Natural killer cell treated with Interleukin-12 subunit alpha and Interleukin-12 subunit beta and Interleukin-15 and Interleukin-18, amount 100 ng/mL, for 72 hours (primary cell): Measurements from ENCODE around the gene DMKN. TPM values are rescaled to one million over a fixed set of nuclear protein-coding genes. Genes with fewer than 3 reads are reported as not detected.

ENCODE experiments used
- ATAC-seq, 2 donors: fragments of 150-1000 bp; cut with Tn5 transposase in 1 of 2; sonication (Bioruptor Pico), chemical (Tn5 transposase) in 1 of 2; 2 replicates each; pipeline ENCODE4 v1.10.0; 2021
- DNase-seq: peaks from one replicate; pipeline ENCODE4 v3.0.0; 2022; ENCODE audit warnings: low spot score
- H3K27ac Mint-ChIP-seq, 2 donors: 1 replicate in 1 of 2; 2 replicates in 1 of 2; pipeline ENCODE4 v1.8.0; 2022; ENCODE audit warnings: mixed read lengths in 2 of 2, mild to moderate bottlenecking in 1 of 2, moderate library complexity in 1 of 2
- H3K27me3 Mint-ChIP-seq, 2 donors: 1 replicate in 1 of 2; 2 replicates in 1 of 2; pipeline ENCODE4 v1.8.0; 2022; ENCODE audit warnings: mixed read lengths in 2 of 2
- H3K36me3 Mint-ChIP-seq: one replicate; pipeline ENCODE4 v1.8.0; 2022; ENCODE audit warnings: mixed read lengths
- H3K4me1 Mint-ChIP-seq, 2 donors: 1 replicate in 1 of 2; 2 replicates in 1 of 2; pipeline ENCODE4 v1.8.0; 2022; ENCODE audit warnings: low read depth in 2 of 2, mixed read lengths in 2 of 2, mild to moderate bottlenecking in 1 of 2
- H3K4me3 Mint-ChIP-seq: one replicate; pipeline ENCODE4 v1.8.0; 2022; ENCODE audit warnings: mixed read lengths
- H3K9me3 Mint-ChIP-seq: 2 replicates; pipeline ENCODE4 v1.8.0; 2022; ENCODE audit warnings: mixed read lengths
- total RNA-seq, 2 donors: library from RNA; stranded (reverse); gene quantifications; one replicate each; pipeline ENCODE4 v1.2.3, GENCODE V29; 2022

Gene DMKN
- total RNA-seq, 2 donors from 2014 or later: 1.8 TPM; not detected in 1

DNA sequence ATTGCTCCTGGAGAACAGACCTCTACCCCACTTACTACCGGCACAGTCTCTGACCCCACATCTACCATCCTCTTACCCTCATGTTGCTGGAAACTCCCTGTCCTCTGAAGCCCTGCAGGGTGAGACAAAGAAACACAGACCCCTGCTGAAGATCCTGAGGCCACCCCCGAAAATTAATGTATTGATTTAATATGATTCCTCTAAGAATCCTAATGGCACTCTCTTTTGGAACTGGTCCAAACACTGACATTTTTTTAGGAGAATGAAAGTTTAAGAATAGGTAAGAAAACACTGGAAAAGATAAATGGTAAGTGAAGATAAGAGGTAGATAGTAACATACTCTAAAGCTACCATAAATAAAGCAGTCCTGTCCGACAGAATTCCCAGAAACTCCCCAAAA, 5.3 kb downstream of the DMKN start:
- Mint-ChIP-seq H3K4me1 (peaks cover 5 to 7% of the 10 kb centered on the region in 2 donors), H3K36me3 (no peaks in the 10 kb centered on the region), H3K9me3 (no peaks in the 10 kb centered on the region), H3K4me3 (no peak overlapping the region), H3K27me3 (peaks cover 2 to 3% of the 10 kb centered on the region in 2 donors), H3K27ac (peak overlapping the region in 1 of 2 donors; percentile 6)
- no peak for DNase-seq
- ATAC-seq: no peak

DNA sequence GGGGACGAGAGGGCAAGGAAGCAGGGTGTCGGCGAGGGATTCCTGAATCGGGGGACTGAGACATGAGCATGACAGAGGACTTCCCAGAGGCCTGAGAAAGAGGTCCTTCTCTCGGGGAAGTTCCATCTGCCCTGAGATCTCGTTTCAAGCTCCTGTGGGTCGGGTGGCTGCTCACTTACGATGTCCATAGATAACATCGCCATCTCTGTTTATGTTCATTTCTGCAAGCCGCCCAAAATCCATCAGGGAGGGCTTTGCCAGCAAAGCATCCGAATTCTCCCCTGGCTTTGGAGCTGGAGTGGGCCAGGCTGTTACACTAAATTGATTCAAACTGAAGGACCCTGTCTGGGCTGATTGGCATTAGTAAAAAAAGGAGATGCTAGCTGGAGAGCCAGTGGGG, 5.9 kb downstream of the DMKN start:
- ATAC-seq: no peak
- Mint-ChIP-seq H3K9me3 (no peaks in the 10 kb centered on the region), H3K27ac (peak overlapping the region in 1 of 2 donors; percentile 6), H3K4me1 (peaks cover 5 to 7% of the 10 kb centered on the region in 2 donors), H3K27me3 (peaks cover 0 to 3% of the 10 kb centered on the region in 2 donors), H3K36me3 (no peaks in the 10 kb centered on the region), H3K4me3 (no peak overlapping the region)
- no peak for DNase-seq

DNA sequence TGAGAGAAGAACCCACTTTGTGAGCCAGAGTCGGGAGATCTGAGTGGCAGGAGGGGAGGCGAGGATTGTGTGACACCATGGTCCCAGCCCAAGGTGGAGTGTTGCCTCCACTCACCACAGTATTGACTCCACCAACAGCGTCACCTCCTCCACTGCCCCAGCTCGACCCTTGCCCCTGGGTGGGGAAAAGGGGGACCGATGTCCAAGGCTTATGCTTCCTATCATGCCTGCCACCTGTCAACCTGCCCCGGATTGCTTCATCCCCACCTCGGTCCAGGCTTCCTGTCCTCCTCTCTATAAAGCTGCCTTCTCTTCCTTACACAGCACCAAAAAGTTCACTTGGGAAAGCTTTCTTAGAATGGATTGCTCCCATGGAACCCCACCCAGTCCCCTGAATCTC, 7.4 kb downstream of the DMKN start:
- ATAC-seq: no peak
- H3K36me3 Mint-ChIP-seq: no peaks in the 10 kb centered on the region
- no peak overlapping the region for H3K27ac Mint-ChIP-seq
- H3K4me1 Mint-ChIP-seq: peaks cover 5 to 7% of the 10 kb centered on the region in 2 donors
- H3K9me3 Mint-ChIP-seq: no peaks in the 10 kb centered on the region
- no peak overlapping the region for H3K4me3 Mint-ChIP-seq
- H3K27me3 Mint-ChIP-seq: peaks cover 0 to 3% of the 10 kb centered on the region in 2 donors
- DNase-seq: no peak

DNA sequence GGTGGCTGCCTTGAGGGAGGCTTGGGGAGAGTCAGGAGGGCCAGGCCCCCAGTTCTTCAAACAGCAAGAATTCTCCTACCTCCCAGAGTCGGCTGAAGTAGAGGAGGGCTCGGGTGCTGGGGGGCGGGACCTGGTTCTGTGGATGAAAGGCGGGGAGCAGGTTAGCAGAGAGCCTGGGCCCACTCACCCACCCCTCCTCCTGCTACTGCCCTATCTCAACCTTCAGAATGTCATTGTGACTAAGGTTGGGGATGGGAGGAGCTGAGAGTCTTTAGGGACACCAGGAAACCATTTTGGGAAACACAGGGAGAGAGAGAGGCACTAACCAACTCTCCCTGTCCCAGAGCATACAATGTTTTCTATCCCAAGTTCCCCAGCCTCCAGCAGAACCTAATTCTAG, 10.7 kb downstream of the DMKN start:
- Mint-ChIP-seq H3K4me1 (no peaks in the 10 kb centered on the region), H3K9me3 (no peaks in the 10 kb centered on the region), H3K36me3 (no peaks in the 10 kb centered on the region), H3K27me3 (peaks cover 0 to 3% of the 10 kb centered on the region in 2 donors), H3K4me3 (no peak overlapping the region), H3K27ac (no peak overlapping the region)
- ATAC-seq: no peak
- DNase-seq: no peak

DNA sequence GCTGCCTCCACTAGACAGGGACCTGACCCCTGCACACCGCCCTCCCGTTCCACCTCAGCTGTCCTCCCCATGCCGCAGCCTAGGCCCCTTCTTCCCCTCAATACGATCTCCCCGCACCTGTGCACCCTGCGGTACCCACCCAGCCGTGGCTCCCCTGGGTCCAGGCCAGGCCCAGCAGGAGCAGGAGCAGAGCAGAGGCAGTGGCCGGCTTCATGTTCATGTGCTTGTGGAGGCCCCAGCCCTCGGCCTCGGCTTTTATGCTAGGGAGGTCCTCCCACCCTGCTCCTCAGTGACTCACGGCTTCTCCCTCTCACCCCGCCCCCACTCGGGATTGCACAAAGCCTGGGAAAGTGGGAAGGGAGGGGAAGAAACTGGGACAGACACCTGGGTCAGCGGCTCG, 11.8 kb downstream of the DMKN start:
- DNase-seq (no peak), ATAC-seq (no peak)
- peaks cover 0 to 3% of the 10 kb centered on the region in 2 donors for H3K27me3 Mint-ChIP-seq
- no peak overlapping the region for H3K27ac Mint-ChIP-seq
- no peaks in the 10 kb centered on the region for H3K4me1 Mint-ChIP-seq
- no peaks in the 10 kb centered on the region for H3K36me3 Mint-ChIP-seq
- H3K9me3 Mint-ChIP-seq: no peaks in the 10 kb centered on the region
- no peak overlapping the region for H3K4me3 Mint-ChIP-seq

DNA sequence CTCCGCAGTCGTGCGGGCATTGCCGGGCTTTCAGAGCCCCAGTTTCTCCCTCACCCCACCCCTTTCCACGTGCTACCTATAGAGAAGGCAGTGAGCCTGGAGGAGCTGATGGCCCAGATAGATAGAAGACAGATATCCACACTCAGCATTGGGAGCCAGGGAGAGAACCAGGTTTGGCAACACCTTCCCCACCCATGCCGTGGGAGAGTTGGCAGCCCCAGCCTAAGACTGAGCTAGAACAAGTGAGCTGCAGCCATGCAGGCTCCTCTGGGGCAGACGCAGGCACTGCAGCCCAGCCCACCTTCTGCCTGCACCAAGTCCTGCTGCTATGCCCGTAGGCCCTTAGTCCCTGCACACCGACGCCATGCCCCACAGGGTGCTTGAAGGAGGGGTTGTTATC, 12.8 kb downstream of the DMKN start:
- Mint-ChIP-seq H3K27ac (no peak overlapping the region), H3K27me3 (peaks cover 0 to 3% of the 10 kb centered on the region in 2 donors), H3K4me3 (no peak overlapping the region), H3K4me1 (peaks cover 0 to under 1% of the 10 kb centered on the region in 2 donors), H3K36me3 (no peaks in the 10 kb centered on the region), H3K9me3 (no peaks in the 10 kb centered on the region)
- no peak for DNase-seq
- no peak for ATAC-seq

DNA sequence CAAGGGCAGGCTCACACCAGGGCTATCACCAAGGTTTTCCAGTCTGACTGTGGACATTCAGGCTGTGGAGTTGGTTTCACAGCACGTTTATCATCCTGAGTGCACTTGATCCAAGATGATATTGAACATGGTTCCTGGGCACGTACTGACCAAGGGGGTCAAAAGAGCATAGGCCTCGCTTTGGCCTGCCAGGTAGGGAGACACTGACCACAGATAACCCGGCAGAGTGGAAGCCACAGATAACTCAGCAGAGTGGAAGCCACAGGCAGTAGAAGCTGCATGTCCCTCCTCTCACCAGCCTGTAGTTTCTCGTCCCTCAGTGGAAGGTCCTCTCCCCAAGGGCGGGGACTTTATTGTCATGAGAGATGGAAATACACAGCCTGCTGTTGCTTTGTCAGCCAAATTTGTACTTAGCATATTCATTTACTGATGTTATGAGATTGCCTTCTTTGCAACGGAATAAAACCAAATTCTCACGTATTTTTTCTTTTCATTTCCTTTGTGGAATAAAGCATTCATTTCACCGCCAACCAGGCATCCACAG, 14.4 kb downstream of the DMKN start:
- no peaks in the 10 kb centered on the region for H3K36me3 Mint-ChIP-seq
- peaks cover 0 to 9% of the 10 kb centered on the region in 2 donors for H3K4me1 Mint-ChIP-seq
- ATAC-seq: no peak
- no peak overlapping the region for H3K4me3 Mint-ChIP-seq
- H3K27ac Mint-ChIP-seq: no peak overlapping the region
- no peak for DNase-seq
- no peaks in the 10 kb centered on the region for H3K27me3 Mint-ChIP-seq
- H3K9me3 Mint-ChIP-seq: no peaks in the 10 kb centered on the region

DNA sequence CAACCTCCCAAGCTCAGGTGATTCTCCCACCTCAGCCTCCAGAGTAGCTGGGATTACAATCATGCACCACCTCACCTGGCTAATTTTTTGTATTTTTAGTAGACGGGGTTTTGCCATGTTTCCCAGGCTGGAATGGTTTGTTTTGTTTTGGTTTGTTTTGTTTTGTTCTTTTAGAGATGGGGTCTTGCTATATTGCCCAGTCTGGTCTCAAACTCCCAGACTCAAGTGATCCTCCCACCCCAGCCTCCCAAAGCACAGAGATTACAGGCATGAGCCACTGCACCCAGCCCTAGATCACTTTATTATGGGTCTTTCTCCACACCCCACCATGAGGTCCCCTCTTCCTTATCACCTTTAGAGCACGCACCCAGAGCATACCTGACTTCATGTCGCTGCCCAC, 15.2 kb downstream of the DMKN start:
- ATAC-seq (no peak), DNase-seq (no peak)
- H3K27ac Mint-ChIP-seq: no peak overlapping the region
- no peaks in the 10 kb centered on the region for H3K36me3 Mint-ChIP-seq
- no peaks in the 10 kb centered on the region for H3K27me3 Mint-ChIP-seq
- H3K9me3 Mint-ChIP-seq: no peaks in the 10 kb centered on the region
- no peak overlapping the region for H3K4me3 Mint-ChIP-seq
- H3K4me1 Mint-ChIP-seq: peaks cover 0 to 9% of the 10 kb centered on the region in 2 donors

DNA sequence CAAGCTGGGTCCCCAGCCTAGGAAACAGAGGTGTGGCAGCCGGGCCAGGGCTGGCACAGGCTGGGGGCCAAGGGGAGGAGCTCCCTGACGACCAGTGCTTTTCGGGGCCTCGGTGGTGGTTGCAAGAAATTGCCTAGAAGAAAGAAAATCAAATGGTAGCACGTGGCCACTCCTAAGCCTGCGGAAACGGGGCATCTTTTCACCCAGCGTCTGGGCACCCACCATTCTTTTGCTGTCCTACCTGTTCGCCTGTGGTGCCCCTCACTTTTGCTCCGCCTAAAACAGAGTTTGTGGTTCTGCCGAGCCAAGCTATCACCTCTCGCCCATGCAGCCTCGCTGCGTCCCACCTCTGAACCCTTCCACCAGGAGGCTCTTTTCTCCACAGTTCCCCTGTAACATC, 16.0 kb downstream of the DMKN start:
- Mint-ChIP-seq H3K27me3 (no peaks in the 10 kb centered on the region), H3K4me1 (peaks cover 0 to 9% of the 10 kb centered on the region in 2 donors), H3K36me3 (no peaks in the 10 kb centered on the region), H3K27ac (no peak overlapping the region), H3K9me3 (no peaks in the 10 kb centered on the region), H3K4me3 (no peak overlapping the region)
- no peak for DNase-seq
- no peak for ATAC-seq

DNA sequence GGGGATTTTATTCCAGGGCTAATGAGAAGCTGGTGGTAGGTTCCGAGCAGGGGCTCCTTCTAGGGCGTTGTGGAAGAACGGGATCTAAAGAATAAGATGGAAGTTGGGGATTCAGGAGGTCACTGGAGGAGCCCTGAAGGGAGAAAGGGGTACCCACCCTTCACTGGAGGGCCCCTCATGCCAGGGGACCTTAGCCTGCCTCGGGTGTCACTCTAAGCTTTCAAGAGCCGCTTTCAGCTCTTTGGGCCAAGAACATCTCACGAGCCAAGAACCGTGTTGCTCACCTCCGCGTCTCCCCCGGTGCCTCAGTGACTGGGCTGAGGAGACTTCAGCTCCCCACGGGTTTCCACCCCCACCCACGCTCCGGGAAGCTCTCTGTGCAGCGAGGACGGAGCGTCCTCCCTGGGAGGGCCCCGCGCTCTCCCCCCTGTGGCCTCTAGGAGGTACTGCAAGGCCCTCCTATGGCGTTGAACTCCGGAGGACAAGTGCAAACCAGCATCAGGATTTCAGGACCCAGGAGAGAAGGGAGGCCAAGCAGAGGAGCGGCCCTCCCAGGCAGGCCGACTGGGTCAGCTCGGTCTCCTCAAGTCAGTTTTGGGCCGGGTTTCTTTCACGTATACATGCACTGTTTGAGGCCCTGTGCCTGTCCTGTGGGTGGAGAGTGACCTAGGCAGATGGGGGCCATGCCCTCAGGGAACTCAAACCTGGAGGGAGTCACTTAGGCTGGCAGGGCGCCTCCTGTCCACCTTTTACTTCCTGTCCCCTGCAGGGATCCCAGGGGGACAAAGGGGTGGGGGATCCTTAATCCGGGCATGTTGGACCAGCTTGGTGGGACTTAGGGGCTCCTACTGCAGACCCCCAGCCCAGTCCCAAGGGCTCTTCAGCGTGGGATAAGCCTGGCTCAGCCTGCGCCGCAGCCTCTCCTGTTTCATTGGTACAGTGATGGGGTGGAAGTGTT, 18.1 kb downstream of the DMKN start:
- peaks cover 4 to 13% of the 10 kb centered on the region in 2 donors for H3K27me3 Mint-ChIP-seq
- ATAC-seq (peak; percentile 82 to 91), DNase-seq (peak; percentile 82)
- H3K9me3 Mint-ChIP-seq: no peaks in the 10 kb centered on the region
- peaks cover 0 to 9% of the 10 kb centered on the region in 2 donors for H3K4me1 Mint-ChIP-seq
- no peak overlapping the region for H3K27ac Mint-ChIP-seq
- no peaks in the 10 kb centered on the region for H3K36me3 Mint-ChIP-seq
- H3K4me3 Mint-ChIP-seq: no peak overlapping the region

DNA sequence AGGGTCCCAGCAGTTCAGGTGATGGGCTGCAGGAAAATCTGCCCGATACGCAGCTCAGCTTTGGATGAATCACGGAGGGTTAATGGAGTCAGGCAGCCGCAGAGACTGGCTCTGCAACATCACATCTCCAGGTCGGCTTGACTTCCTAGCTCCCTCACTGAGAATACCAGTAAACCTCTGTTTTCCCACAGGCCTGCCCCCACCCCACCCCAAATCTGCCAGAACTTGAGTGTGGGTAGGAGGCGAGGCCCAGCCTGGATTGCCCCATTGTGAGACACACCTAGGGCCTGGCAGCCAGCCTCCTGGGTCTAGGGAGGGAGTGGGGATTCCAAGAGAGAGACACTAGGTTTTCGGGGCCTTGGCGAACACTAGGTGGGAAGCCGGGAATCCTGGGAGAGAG, 19.5 kb downstream of the DMKN start:
- ATAC-seq: no peak
- no peak for DNase-seq
- Mint-ChIP-seq H3K36me3 (no peaks in the 10 kb centered on the region), H3K27ac (no peak overlapping the region), H3K4me3 (no peak overlapping the region), H3K4me1 (peaks cover 0 to 9% of the 10 kb centered on the region in 2 donors), H3K9me3 (no peaks in the 10 kb centered on the region), H3K27me3 (peaks cover 4 to 14% of the 10 kb centered on the region in 2 donors)

DNA sequence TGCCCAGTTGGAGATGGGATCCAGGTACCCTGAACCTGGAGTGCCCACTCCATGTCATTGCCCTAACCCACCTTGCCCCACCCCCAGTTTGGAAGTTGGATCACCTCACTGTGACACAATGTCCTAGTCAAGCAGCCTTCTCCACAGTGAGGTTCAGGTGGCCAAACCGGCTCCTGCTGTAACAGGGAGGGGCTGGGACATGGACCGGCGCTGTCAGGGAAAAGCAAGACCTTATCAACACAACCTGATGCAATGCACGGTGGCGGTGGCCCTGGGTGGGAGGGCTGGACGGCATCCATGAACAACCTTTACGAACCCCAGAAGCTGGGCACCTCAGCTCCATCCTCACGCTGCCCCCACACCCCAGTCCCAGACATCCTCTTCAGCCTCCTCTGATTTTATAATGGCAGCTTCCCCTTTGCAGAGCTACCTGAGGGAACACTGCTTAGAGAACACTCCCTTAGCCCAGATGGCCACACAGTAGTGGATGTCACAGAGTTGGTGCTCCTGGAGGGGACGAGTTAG, 21.6 kb downstream of the DMKN start:
- H3K4me1 Mint-ChIP-seq: peaks cover 0 to 9% of the 10 kb centered on the region in 2 donors
- ATAC-seq: no peak
- H3K36me3 Mint-ChIP-seq: no peaks in the 10 kb centered on the region
- no peak overlapping the region for H3K4me3 Mint-ChIP-seq
- H3K9me3 Mint-ChIP-seq: no peaks in the 10 kb centered on the region
- DNase-seq: no peak
- peaks cover 12 to 24% of the 10 kb centered on the region in 2 donors for H3K27me3 Mint-ChIP-seq
- H3K27ac Mint-ChIP-seq: no peak overlapping the region

DNA sequence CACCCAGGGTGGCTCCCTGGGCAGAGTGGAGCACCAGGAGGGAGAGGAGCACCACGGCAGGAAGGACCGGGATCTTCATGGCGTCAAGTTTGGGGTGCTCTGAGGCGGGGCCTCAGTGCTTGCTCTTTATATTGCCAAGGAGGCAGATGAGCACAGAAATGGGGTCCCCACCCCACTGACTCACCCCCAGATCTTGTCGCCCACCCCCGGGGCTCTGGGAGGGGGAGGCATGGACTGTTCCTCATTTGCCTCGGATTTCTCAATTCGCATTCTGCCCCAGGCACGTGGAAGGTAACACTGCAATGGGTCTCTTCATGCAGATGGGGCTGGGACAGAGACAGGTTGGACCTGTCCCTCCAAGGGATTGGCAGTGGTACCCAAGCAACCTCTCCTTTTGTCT, 23.1 kb downstream of the DMKN start, which contains the start of gene KRTDAP:
KRTDAP (minus strand) TSS at position 101 of the 400 bp plus-strand sequence; CDS start at position 79, 22 bp downstream.
- H3K4me3 Mint-ChIP-seq: no peak within 1 kb of the TSS
- H3K36me3 Mint-ChIP-seq: no peaks in the 10 kb centered on the region
- H3K4me1 Mint-ChIP-seq: peaks cover 0 to 6% of the 10 kb centered on the region in 2 donors
- no peak for ATAC-seq
- no peak for DNase-seq
- H3K9me3 Mint-ChIP-seq: no peaks in the 10 kb centered on the region
- H3K27me3 Mint-ChIP-seq: peaks cover 21 to 37% of the 10 kb centered on the region in 2 donors
- H3K27ac Mint-ChIP-seq: no peak within 1 kb of the TSS

DNA sequence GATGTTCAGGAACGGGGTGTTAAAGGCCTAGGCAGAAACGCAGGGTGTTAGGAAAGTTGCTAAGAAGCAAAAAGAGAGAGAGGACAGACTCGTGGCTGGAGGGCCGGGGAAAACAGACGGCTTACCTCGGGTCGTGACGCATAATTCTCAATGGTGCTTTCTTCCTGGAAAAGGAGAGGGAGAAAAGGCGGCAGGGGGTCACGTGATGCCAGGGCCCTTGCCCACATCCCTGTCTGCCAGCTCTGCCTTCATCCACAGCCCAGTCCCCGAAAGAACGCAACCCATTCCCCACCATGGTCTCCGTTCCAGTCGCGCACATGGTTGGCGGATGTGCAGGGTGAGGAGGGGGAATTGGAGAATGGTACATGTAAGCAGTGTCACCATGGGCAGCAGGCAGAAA, 24.8 kb downstream of the DMKN start:
- no peak for DNase-seq
- no peak for ATAC-seq
- Mint-ChIP-seq H3K36me3 (no peaks in the 10 kb centered on the region), H3K27me3 (peaks cover 21 to 37% of the 10 kb centered on the region in 2 donors), H3K4me1 (peaks cover 0 to 5% of the 10 kb centered on the region in 2 donors), H3K27ac (no peak overlapping the region), H3K9me3 (no peaks in the 10 kb centered on the region), H3K4me3 (no peak overlapping the region)
